K562 (cell line): Measurements from ENCODE around the gene ELAC1. TPM values are rescaled to one million over a fixed set of nuclear protein-coding genes. Genes with fewer than 3 reads are reported as not detected.

Experiments
- ARNT ChIP-seq, 2 experiments: fragments of 450-650 bp; IDR thresholded peaks; 2 replicates each; pipeline ENCODE4 v1.6.1; 2016; ENCODE audit warnings: mild to moderate bottlenecking in 1 of 2
- CEBPZ ChIP-seq: fragments of 150-350 bp; IDR thresholded peaks from 2 replicates; pipeline ENCODE4 v1.6.1; 2014; ENCODE audit warnings: low read depth, mild to moderate bottlenecking, low read length, borderline replicate concordance
- FOXK1 ChIP-seq: sonication (generic); formaldehyde crosslinking; IDR thresholded peaks from 2 replicates; pipeline ENCODE4 v1.8.0; 2022; ENCODE audit warnings: missing genetic modification reagents, mild to moderate bottlenecking, borderline replicate concordance
- GTF2A2 ChIP-seq: IDR thresholded peaks from 2 replicates; pipeline ENCODE4 v1.6.1; 2016; ENCODE audit warnings: mild to moderate bottlenecking, missing genetic modification characterization, missing compliant biosample characterization
- HDAC3 ChIP-seq: fragments of 450-650 bp; IDR thresholded peaks from 2 replicates; pipeline ENCODE4 v1.6.1; 2018; ENCODE audit warnings: borderline replicate concordance, mild to moderate bottlenecking, moderate library complexity; ENCODE audit not compliant: partially characterized antibody
- MYBL2 ChIP-seq, 2 experiments: fragments of 450-650 bp in 1 of 2; sonication (generic) in 1 of 2; formaldehyde crosslinking in 1 of 2; IDR thresholded peaks; 2 replicates each; pipeline versions ENCODE4 v1.6.1 to v1.8.1; 2017 to 2022; ENCODE audit warnings: borderline replicate concordance in 1 of 2, inconsistent platforms in 1 of 2, low read depth in 1 of 2, mild to moderate bottlenecking in 1 of 2, missing genetic modification reagents in 1 of 2, moderate library complexity in 1 of 2
- NR1H2 ChIP-seq: sonication (generic); formaldehyde crosslinking; IDR thresholded peaks from 2 replicates; pipeline ENCODE4 v1.4.0; 2020; ENCODE audit warnings: mild to moderate bottlenecking, missing genetic modification reagents
- PHB2 ChIP-seq: fragments of 450-650 bp; IDR thresholded peaks from 2 replicates; pipeline ENCODE4 v1.6.1; 2017; ENCODE audit warnings: low read depth
- PPARD ChIP-seq: fragments of 250-450 bp; sonication (Bioruptor Pico); IDR thresholded peaks from 2 replicates; pipeline ENCODE4 v1.8.0; 2022; ENCODE audit warnings: inconsistent platforms, mild to moderate bottlenecking, moderate library complexity
- RAD51 ChIP-seq: fragments of 450-650 bp; IDR thresholded peaks from 2 replicates; pipeline ENCODE4 v1.7.1; 2016; ENCODE audit warnings: low read depth, mild to moderate bottlenecking, borderline replicate concordance
- SRSF7 ChIP-seq: fragments of 200-400 bp; formaldehyde crosslinking; optimal IDR thresholded peaks from 2 replicates; pipeline ENCODE3; 2017; ENCODE audit warnings: mild to moderate bottlenecking, low read depth, low read length
- ZFP1 ChIP-seq: fragments of 450-650 bp; formaldehyde crosslinking; IDR thresholded peaks from 2 replicates; pipeline ENCODE4 v1.4.0; 2020; ENCODE audit warnings: mild to moderate bottlenecking, mixed read lengths
- ZNF12 ChIP-seq: sonication (generic); formaldehyde crosslinking; IDR thresholded peaks from 2 replicates; pipeline ENCODE4 v1.4.0; 2020; ENCODE audit warnings: mild to moderate bottlenecking, missing genetic modification reagents
- ZNF197 ChIP-seq: fragments of 200-800 bp; sonication (Bioruptor generic); IDR thresholded peaks from 2 replicates; pipeline ENCODE4 v1.6.1; 2016; ENCODE audit warnings: low read depth, missing genetic modification characterization, missing compliant biosample characterization
- ZNF778 ChIP-seq: fragments of 450-650 bp; formaldehyde crosslinking; IDR thresholded peaks from 2 replicates; pipeline ENCODE4 v1.4.0; 2020; ENCODE audit warnings: mild to moderate bottlenecking, moderate library complexity
- ZNF830 ChIP-seq: fragments of 250-450 bp; sonication (Bioruptor Pico); IDR thresholded peaks from 2 replicates; pipeline ENCODE4 v1.5.0; 2021; ENCODE audit warnings: mild to moderate bottlenecking
- polyA plus RNA-seq, 8 experiments: library from polyadenylated mRNA; depleted of rRNA in 4 of 8; stranded (reverse) in 5 of 8; unstranded in 3 of 8; fragments of >200 nt; fragmentation: Nextera tagmentation in 2 of 8; fragmentation: Illumina TruSeq in 1 of 8; extraction: Ambion mirVana in 2 of 8; extraction: Trizol in 1 of 8; gene quantifications; 2 replicates each; pipeline versions ENCODE4 v1.2.1 to v1.2.3, GENCODE V29; 2011 to 2014; ENCODE audit warnings: inconsistent platforms in 1 of 8, missing spikeins in 1 of 8
- total RNA-seq, 7 experiments: library from RNA; depleted of rRNA in 6 of 7; stranded (reverse); fragments of >200 nt in 6 of 7; fragmentation: Illumina TruSeq in 2 of 7; extraction: Trizol in 2 of 7; gene quantifications; 2 replicates each; pipeline versions ENCODE4 v1.2.1 to v1.2.3, GENCODE V29; 2011 to 2021; ENCODE audit warnings: low replicate concordance in 1 of 7

Gene ELAC1
- total and polyA plus RNA-seq, 9 of the 15 experiments (the other 6 are each of a cell fraction or from before 2014, with no cell fraction given): 3.7 to 7.7 (median 4.9) TPM

GRCh38 chr18:51012441-51012840 is 44.6 kb downstream of the ELAC1 start (continued):
- TF ChIP-seq ZNF12 (CRISPR knock-in tag) (no peak), ZNF778 (CRISPR knock-in tag) (no peak), MYBL2 (IDR thresholded peaks at IDR 0.05; ENCODE audit: low read depth) (no peak), MYBL2 (CRISPR knock-in tag; IDR thresholded peaks at IDR 0.05; ENCODE audit: borderline replicate concordance) (no peak), RAD51 (0 out of 2 replicates have a peak, but pooled peaks have one; percentile 26), PHB2 (no peak), ZFP1 (CRISPR knock-in tag) (no peak), ARNT (IDR thresholded peaks at IDR 0.05) (no peak), FOXK1 (CRISPR knock-in tag) (no peak), ZNF830 (CRISPR knock-in tag) (no peak), ZNF197 (no peak), CEBPZ (no peak), GTF2A2 (tag) (no peak), HDAC3 (no peak), PPARD (CRISPR knock-in tag) (no peak), NR1H2 (CRISPR knock-in tag) (no peak), SRSF7 (no peak)
